ENCODE measurements around the gene HSD17B3. TPM values are rescaled to one million over a fixed set of nuclear protein-coding genes. Genes with fewer than 3 reads are reported as not detected.

Gene HSD17B3
- total RNA-seq, 1 donor from 2014 or later = not detected

DNA sequence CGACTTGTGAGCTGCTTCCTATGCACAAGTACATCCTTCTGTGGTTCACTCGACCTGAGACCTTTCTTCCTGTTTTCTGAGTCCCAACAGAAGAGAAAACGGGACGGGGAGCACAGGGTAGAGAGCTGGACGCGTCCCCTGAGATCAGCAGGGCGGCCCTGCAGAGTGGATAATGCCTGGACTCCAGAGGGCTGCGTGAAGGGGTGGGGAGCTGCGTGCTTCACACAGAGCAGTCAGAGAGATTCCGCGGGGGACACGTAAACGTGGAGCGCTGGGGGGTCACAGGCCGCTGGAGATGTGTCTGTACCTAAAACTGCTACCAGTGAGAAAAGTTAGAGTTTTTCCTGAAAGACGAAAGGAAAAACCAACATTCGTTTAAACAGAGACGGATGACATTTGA lies 46.3 kb downstream of the HSD17B3 start:
- Mint-ChIP-seq H3K36me3 (no peaks in the 10 kb centered on the region), H3K4me1 (ENCODE audit: unreplicated experiment) (peaks cover 8% of the 10 kb centered on the region), H3K4me3 (no peak overlapping the region), H3K27ac (no peak overlapping the region), H3K27me3 (no peaks in the 10 kb centered on the region), H3K9me3 (no peaks in the 10 kb centered on the region)
- TF ChIP-seq, protein P1, sequence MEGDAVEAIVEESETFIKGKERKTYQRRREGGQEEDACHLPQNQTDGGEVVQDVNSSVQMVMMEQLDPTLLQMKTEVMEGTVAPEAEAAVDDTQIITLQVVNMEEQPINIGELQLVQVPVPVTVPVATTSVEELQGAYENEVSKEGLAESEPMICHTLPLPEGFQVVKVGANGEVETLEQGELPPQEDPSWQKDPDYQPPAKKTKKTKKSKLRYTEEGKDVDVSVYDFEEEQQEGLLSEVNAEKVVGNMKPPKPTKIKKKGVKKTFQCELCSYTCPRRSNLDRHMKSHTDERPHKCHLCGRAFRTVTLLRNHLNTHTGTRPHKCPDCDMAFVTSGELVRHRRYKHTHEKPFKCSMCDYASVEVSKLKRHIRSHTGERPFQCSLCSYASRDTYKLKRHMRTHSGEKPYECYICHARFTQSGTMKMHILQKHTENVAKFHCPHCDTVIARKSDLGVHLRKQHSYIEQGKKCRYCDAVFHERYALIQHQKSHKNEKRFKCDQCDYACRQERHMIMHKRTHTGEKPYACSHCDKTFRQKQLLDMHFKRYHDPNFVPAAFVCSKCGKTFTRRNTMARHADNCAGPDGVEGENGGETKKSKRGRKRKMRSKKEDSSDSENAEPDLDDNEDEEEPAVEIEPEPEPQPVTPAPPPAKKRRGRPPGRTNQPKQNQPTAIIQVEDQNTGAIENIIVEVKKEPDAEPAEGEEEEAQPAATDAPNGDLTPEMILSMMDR (conservative IDR thresholded peaks at IDR 0.05) = no peak
- DNase-seq (ENCODE audit: extremely low spot score, unreplicated experiment) = no peak

DNA sequence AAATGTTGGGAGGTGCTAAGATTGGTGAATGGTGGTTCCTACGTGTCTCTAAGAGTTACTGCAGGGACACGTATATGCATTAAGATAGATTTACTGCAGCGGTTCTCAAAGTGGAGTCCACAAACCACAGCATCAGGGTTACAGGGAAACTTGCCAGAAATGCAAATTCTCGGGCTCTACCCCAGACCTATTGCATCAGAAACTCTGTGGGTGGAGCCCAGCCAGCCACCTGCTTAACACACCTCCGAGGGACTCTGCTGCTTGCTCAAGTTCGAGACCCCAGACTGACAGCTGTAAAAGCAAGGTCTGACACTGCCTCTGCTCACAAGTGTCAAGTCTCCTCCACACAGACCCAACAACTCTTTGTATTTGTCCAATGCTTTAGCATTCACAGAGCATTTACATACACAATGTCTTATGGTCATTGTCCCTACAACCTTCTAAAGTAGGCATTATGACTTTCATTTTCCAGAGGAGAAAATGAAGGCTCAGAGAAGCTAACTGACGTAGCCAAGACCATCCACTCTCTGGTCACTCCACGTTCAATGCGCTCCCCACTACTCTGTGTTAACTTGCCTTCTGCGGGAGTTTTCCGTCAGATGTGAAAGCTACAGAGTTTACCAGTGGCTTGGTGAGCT lies 48.8 kb downstream of the HSD17B3 start:
- Mint-ChIP-seq H3K9me3 (peaks cover 5% of the 10 kb centered on the region), H3K4me3 (no peak overlapping the region), H3K27ac (no peak overlapping the region), H3K27me3 (no peaks in the 10 kb centered on the region), H3K36me3 (no peaks in the 10 kb centered on the region), H3K4me1 (ENCODE audit: unreplicated experiment) (peaks cover 8% of the 10 kb centered on the region)
- TF ChIP-seq, protein P1 (conservative IDR thresholded peaks at IDR 0.05) = no peak
- DNase-seq (ENCODE audit: extremely low spot score, unreplicated experiment) = no peak

DNA sequence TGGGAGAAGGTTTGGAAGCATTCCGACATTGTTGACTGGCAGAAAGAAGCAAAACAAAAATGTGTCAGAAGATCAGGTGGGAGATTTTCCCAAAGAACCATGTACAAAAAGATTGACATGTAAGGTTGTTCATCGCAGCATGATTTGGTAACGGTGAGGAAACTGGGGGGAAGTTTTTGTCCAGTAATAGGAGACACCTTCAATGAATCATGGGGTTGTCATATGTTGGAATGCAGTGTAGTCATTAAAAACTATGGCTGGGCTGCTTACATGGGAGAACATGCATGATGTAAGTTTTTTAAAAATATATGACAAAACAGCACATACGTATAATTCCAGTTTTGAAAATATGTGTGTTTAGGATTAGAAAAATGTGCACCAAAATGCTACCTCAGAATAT lies 50.5 kb downstream of the HSD17B3 start:
- DNase-seq (ENCODE audit: extremely low spot score, unreplicated experiment) = no peak
- TF ChIP-seq, protein P1 (conservative IDR thresholded peaks at IDR 0.05) = no peak
- peaks cover 5% of the 10 kb centered on the region for H3K9me3 Mint-ChIP-seq
- no peaks in the 10 kb centered on the region for H3K27me3 Mint-ChIP-seq
- H3K36me3 Mint-ChIP-seq = no peaks in the 10 kb centered on the region
- H3K4me3 Mint-ChIP-seq = no peak overlapping the region
- peaks cover 4% of the 10 kb centered on the region for H3K4me1 Mint-ChIP-seq (ENCODE audit: unreplicated experiment)
- H3K27ac Mint-ChIP-seq = no peak overlapping the region

DNA sequence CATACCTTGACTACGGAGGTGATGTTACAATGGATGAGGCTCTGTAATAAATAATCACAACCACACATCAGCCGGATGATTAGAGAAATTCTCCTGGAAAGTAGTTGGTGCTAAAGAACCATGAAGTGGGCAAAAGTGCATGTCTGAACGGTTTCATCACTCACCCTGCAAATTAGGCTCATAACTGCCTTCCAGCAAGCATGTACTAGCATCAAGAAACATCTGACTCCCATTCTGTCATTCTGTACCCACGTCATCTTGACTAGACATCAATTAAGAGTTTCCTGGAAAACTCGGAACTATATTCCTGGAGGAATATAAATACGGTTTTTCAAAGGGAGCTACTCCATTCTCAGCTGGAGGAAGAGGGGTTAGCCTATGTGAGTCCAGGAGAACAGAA lies 52.2 kb downstream of the HSD17B3 start:
- TF ChIP-seq, protein P1 (conservative IDR thresholded peaks at IDR 0.05) = no peak
- H3K4me3 Mint-ChIP-seq = no peak overlapping the region
- H3K4me1 Mint-ChIP-seq (ENCODE audit: unreplicated experiment) = peaks cover 3% of the 10 kb centered on the region
- peaks cover 5% of the 10 kb centered on the region for H3K9me3 Mint-ChIP-seq
- H3K27me3 Mint-ChIP-seq = no peaks in the 10 kb centered on the region
- no peak overlapping the region for H3K27ac Mint-ChIP-seq
- no peaks in the 10 kb centered on the region for H3K36me3 Mint-ChIP-seq
- DNase-seq (ENCODE audit: extremely low spot score, unreplicated experiment) = no peak

DNA sequence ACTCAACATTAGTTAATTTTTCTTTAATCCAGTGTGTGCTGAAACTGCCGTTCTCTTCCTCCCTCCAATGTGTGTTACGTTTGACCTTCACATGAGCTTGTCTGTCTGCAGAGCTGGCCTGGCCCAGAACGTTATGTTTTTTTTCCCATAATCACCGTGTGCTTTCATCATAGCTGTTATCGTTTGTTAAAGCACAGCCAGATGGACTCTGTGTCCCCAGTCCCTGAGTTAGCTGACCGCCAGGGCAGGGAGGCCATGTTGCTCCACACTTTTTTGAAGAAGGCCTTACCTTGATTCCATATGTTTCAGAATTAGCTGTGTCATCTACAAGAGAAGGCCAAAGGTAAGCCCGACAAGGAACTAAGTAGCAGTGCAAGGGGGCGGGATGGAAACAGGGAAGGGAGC lies 55.7 kb downstream of the HSD17B3 start:
- Mint-ChIP-seq H3K4me1 (ENCODE audit: unreplicated experiment) (peaks cover 18% of the 10 kb centered on the region), H3K4me3 (no peak overlapping the region), H3K27me3 (no peaks in the 10 kb centered on the region), H3K9me3 (peaks cover 5% of the 10 kb centered on the region), H3K36me3 (no peaks in the 10 kb centered on the region), H3K27ac (no peak overlapping the region)
- TF ChIP-seq, protein P1 (conservative IDR thresholded peaks at IDR 0.05) = no peak
- DNase-seq (ENCODE audit: extremely low spot score, unreplicated experiment) = no peak
